ENCODE measurements around the gene BCAR3. TPM values are rescaled to one million over a fixed set of nuclear protein-coding genes. Genes with fewer than 3 reads are reported as not detected.
A peak's percentile ranks its signal among the peaks of the same experiment; 100 is the strongest.
"Not testable (repeated sequence)": the region's sequence is repeated elsewhere in the genome, so short reads cannot be mapped to it uniquely, and the experiment has no call there.

BCAR3 gene
- polyA plus RNA-seq, 1 donor, result 14.1 TPM

- DNase-seq (ENCODE audit: low read depth), result no peak
These were observed 103.9 kb downstream of the BCAR3 start for GRCh38 chr1:93577536-93578432.

GRCh38 chr1:93576746-93577145 is 104.9 kb downstream of the BCAR3 start:
- no peak for DNase-seq (ENCODE audit: low read depth)

GRCh38 chr1:93576346-93576745 is 105.3 kb downstream of the BCAR3 start:
- peak; percentile 89 for DNase-seq (ENCODE audit: low read depth)

GRCh38 chr1:93575621-93576284 is 105.9 kb downstream of the BCAR3 start:
- peak; percentile 56 for DNase-seq (ENCODE audit: low read depth)

GRCh38 chr1:93574991-93575390 is 106.6 kb downstream of the BCAR3 start:
- DNase-seq (ENCODE audit: low read depth), result no peak

GRCh38 chr1:93574511-93574910 is 107.1 kb downstream of the BCAR3 start:
- no peak for DNase-seq (ENCODE audit: low read depth)

- no peak for DNase-seq (ENCODE audit: low read depth)
These were observed 107.6 kb downstream of the BCAR3 start for GRCh38 chr1:93573940-93574469.

- DNase-seq (ENCODE audit: low read depth), result no peak
These were observed 109.9 kb downstream of the BCAR3 start for GRCh38 chr1:93571623-93572310.

GRCh38 chr1:93569489-93569888 is 112.1 kb downstream of the BCAR3 start:
- no peak for DNase-seq (ENCODE audit: low read depth)

- no peak for DNase-seq (ENCODE audit: low read depth)
These were observed 114.2 kb downstream of the BCAR3 start for GRCh38 chr1:93567255-93567918.

- DNase-seq (ENCODE audit: low read depth), result no peak
These were observed 115.4 kb downstream of the BCAR3 start for GRCh38 chr1:93566227-93566626.

- DNase-seq (ENCODE audit: low read depth), result no peak
These were observed 116.0 kb downstream of the BCAR3 start for GRCh38 chr1:93565496-93566206.

- no peak for DNase-seq (ENCODE audit: low read depth)
These were observed 121.9 kb downstream of the BCAR3 start for GRCh38 chr1:93559695-93560094.

GRCh38 chr1:93559045-93559444 is 122.6 kb downstream of the BCAR3 start:
- no peak for DNase-seq (ENCODE audit: low read depth)

- DNase-seq (ENCODE audit: low read depth), result no peak
These were observed 125.3 kb downstream of the BCAR3 start for GRCh38 chr1:93556291-93556690.

- DNase-seq (ENCODE audit: low read depth), result no peak
These were observed 126.5 kb downstream of the BCAR3 start for GRCh38 chr1:93554883-93555872.

GRCh38 chr1:93553886-93554490 is 127.6 kb downstream of the BCAR3 start:
- not testable (repeated sequence) for DNase-seq (ENCODE audit: low read depth)

- DNase-seq (ENCODE audit: low read depth), result no peak
These were observed 128.7 kb downstream of the BCAR3 start for GRCh38 chr1:93552741-93553455.

- no peak for DNase-seq (ENCODE audit: low read depth)
These were observed 131.8 kb downstream of the BCAR3 start for GRCh38 chr1:93549811-93550210.
